Left ventricle myocardium inferior (tissue), 1 donor: Measurements from ENCODE around the gene XRCC6. TPM values are rescaled to one million over a fixed set of nuclear protein-coding genes. Genes with fewer than 3 reads are reported as not detected.

Source experiments
- DNase-seq: peaks from one replicate; pipeline ENCODE4 v3.0.0-alpha.2; 2020
- H3K27ac ChIP-seq: fragments of 200-600 bp; replicated peaks from 2 replicates; pipeline ENCODE4 v1.8.0; 2021
- H3K27me3 ChIP-seq: fragments of 200-600 bp; 2 replicates; pipeline ENCODE4 v1.8.0; 2021; ENCODE audit warnings: low read depth
- H3K36me3 ChIP-seq: fragments of 200-600 bp; 2 replicates; pipeline ENCODE4 v1.8.0; 2021
- H3K4me1 ChIP-seq: fragments of 200-600 bp; 2 replicates; pipeline ENCODE4 v1.8.0; 2021
- H3K4me3 ChIP-seq: fragments of 200-600 bp; 2 replicates; pipeline ENCODE4 v1.8.0; 2021; ENCODE audit warnings: mild to moderate bottlenecking, moderate library complexity
- H3K9me3 ChIP-seq: fragments of 200-600 bp; replicated peaks from 2 replicates; pipeline ENCODE4 v1.8.0; 2021
- intact Hi-C: fragments of 100-400 bp; cut with micrococcal nuclease; formaldehyde crosslinking; loops from one replicate; pipeline ENCODE4 v1.11.0; 2022
- total RNA-seq: library from RNA; stranded (reverse); fragmentation: NEBNext Ultra II Directional; extraction: Animal tissue kit (Norgen Biotek cat#: 25700); gene quantifications from one replicate; pipeline ENCODE4 v1.2.1, GENCODE V29; 2021
- TF ChIP-seq, protein P1 (sequence below): fragments of 200-600 bp; IDR thresholded peaks from 2 replicates; pipeline ENCODE4 v1.8.0; 2021; ENCODE audit warnings: antibody characterized with exemption, mild to moderate bottlenecking, borderline replicate concordance
- donor health status: DM: no; HTN: yes; CAD: no; lungs with severe emphysema.

XRCC6 gene
- total RNA-seq, 1 donor from 2014 or later, result 155 TPM

DNA sequence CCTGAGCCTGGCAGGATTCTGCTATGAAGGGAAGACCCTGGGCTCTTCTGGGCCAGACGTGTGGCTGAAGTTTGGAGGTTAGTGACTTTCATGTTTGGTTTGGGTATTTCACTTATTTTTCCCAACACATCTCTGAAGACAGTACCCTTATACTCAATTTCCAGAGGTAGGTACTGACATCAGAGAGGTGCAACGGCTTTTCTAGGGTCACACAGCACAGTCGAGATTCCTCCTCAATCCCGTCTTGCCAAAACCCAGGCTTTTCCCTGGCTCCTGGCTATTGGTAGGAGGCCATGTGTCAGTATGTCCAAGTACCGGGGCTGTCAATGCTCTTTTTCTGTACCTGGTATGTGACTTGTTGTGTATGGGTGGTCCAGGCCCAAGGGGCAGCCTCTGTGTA, 25.4 kb upstream of the XRCC6 start:
- DNase-seq, result no peak
- TF ChIP-seq, protein P1, sequence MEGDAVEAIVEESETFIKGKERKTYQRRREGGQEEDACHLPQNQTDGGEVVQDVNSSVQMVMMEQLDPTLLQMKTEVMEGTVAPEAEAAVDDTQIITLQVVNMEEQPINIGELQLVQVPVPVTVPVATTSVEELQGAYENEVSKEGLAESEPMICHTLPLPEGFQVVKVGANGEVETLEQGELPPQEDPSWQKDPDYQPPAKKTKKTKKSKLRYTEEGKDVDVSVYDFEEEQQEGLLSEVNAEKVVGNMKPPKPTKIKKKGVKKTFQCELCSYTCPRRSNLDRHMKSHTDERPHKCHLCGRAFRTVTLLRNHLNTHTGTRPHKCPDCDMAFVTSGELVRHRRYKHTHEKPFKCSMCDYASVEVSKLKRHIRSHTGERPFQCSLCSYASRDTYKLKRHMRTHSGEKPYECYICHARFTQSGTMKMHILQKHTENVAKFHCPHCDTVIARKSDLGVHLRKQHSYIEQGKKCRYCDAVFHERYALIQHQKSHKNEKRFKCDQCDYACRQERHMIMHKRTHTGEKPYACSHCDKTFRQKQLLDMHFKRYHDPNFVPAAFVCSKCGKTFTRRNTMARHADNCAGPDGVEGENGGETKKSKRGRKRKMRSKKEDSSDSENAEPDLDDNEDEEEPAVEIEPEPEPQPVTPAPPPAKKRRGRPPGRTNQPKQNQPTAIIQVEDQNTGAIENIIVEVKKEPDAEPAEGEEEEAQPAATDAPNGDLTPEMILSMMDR, result no peak
- Histone ChIP-seq H3K27me3 (no peaks in the 10 kb centered on the region), H3K9me3 (no peaks in the 10 kb centered on the region), H3K27ac (no peak overlapping the region), H3K4me3 (no peak overlapping the region), H3K4me1 (peaks cover 12% of the 10 kb centered on the region), H3K36me3 (peaks cover 10% of the 10 kb centered on the region)
- intact Hi-C loops, result no loop called here

DNA sequence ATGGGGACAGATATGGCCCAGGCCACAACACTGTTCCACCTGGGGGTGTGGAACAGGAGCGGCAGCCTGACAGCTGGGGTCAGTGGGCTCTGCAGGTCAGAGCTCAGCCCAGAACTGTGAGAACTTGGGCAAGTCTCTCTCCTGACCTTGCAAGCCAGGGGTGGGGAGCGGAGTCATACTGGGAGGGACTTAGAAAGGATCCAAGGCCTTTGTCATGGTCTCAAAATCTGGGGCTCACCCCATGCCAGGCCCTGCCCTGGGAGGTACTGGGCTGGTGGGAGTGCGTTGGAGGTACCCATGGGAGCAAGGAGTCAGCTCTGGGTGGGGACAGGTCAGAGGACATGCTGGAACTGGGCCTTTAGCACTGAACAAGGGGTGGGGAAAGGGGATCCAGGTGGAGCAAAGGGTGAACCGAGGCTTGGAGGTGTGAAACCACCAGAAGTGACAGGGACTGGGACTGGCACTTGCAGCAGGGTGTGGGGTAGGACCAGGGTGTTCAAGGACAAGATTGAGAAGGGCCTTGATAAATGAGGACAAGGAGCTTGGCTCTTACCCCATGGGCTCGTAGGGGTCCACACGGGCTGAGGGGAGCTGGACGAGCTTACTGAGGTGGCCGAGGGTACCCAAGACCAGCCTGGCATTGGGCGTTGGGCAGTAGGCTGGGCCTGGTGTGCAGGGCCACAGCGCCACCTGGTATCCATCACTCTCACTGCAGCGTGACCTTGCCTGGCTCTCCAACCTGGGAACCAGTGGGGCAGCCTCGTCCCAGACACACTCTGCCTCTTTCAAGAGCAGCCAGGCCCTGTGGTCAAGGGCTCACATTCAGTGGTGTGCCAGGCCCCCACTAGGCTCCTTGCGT, 24.1 kb upstream of the XRCC6 start:
- H3K4me3 ChIP-seq, result no peak overlapping the region
- H3K27ac ChIP-seq, result peak overlapping the region; percentile 76
- DNase-seq, result peak; percentile 52
- H3K27me3 ChIP-seq, result no peaks in the 10 kb centered on the region
- intact Hi-C loops, result no loop called here
- peaks cover 12% of the 10 kb centered on the region for H3K4me1 ChIP-seq
- TF ChIP-seq, protein P1, result peak; percentile 74
- H3K9me3 ChIP-seq, result no peaks in the 10 kb centered on the region
- H3K36me3 ChIP-seq, result peaks cover 21% of the 10 kb centered on the region

DNA sequence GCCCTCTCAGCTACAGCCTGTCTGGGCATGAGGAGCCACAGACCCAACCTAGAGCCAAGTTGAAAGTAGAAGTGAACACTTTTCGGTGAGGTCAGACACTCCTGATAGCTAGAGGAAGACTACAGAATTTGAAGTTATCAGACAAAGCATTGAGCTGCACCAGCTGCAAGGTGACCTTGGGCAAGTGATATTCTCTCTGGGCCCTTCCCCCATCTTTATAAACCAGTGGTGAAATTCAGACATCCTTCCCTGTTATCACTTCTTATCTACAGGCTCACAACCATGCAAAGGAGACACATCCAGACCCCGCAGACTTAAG, 23.5 kb upstream of the XRCC6 start:
- no peaks in the 10 kb centered on the region for H3K27me3 ChIP-seq
- H3K9me3 ChIP-seq, result no peaks in the 10 kb centered on the region
- intact Hi-C loops, result no loop called here
- H3K36me3 ChIP-seq, result peaks cover 27% of the 10 kb centered on the region
- DNase-seq, result no peak
- H3K4me3 ChIP-seq, result no peak overlapping the region
- H3K4me1 ChIP-seq, result peaks cover 12% of the 10 kb centered on the region
- peak overlapping the region; percentile 76 for H3K27ac ChIP-seq
- TF ChIP-seq, protein P1, result no peak

DNA sequence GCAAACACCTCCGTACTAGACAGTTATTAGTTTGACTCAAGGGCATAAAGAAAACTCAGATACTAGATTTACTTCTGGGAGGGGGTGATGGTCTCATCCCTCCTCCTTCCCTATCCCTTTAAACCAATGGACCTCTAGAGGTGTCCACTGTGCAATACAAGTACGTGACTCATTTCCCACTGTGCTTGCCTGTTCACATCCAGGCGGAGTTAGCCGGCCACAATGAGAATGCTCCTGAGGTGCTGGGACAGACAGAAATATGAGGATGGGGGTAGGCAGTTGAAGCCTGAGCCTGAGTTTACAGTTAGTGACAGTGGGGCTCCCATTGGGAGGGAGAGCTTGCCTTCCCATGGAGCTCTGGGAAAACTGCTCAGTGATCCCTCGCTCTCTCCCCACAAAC, 23.0 kb upstream of the XRCC6 start:
- Histone ChIP-seq H3K4me1 (peaks cover 12% of the 10 kb centered on the region), H3K4me3 (no peak overlapping the region), H3K9me3 (no peaks in the 10 kb centered on the region), H3K27me3 (no peaks in the 10 kb centered on the region), H3K27ac (peak overlapping the region; percentile 76), H3K36me3 (peaks cover 32% of the 10 kb centered on the region)
- intact Hi-C loops, result no loop called here
- DNase-seq, result no peak
- TF ChIP-seq, protein P1, result no peak

DNA sequence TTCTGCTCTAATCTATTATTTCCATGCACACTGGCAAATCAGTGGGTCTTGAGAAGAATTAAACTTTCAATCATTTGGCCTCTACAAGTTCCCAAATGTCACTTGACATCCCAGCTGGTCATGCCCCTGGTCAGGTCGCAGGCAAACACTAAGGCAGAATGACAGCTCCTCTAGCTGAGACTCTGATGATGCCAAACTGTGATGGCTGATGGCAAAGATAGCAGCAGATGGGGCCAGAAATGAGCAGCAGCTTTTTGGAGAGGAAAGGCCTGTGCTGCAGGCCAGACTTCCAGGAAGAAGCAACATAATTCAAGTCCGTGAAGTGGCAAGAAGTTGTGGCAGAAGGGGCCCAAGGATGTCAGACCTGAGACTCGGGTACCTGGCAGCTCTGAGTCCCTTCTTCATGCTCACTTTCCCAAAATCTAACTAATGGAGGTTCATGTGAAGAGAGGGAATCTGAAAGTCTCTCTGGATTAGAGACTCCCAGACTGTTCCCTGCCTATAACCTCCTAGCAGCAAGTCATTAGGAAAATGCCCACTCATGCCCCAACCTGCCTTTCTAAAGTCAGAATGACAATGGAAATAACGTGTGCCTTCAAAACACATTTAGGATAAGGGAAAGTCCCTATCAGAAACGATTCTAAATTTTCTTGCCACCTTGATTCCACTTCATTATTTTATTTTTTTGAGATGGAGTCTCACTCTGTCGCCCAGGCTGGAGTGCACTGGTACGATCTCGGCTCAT, 22.0 kb upstream of the XRCC6 start:
- no peak for DNase-seq
- Histone ChIP-seq H3K36me3 (peaks cover 36% of the 10 kb centered on the region), H3K27ac (no peak overlapping the region), H3K9me3 (no peaks in the 10 kb centered on the region), H3K27me3 (no peaks in the 10 kb centered on the region), H3K4me1 (peaks cover 12% of the 10 kb centered on the region), H3K4me3 (no peak overlapping the region)
- TF ChIP-seq, protein P1, result no peak
- intact Hi-C loops, result no loop called here
